DMS79 treated with DMSO at 0.1 percent for 48 hours (cell line): ENCODE results near the gene TMEM129.
"Not testable (repeated sequence)": the region's sequence is repeated elsewhere in the genome, so short reads cannot be mapped to it uniquely, and the experiment has no call there.

Source experiments
- DNase-seq: peaks from one replicate; lab custom pipeline; 2025; lab: John Stamatoyannopoulos, UW

Gene TMEM129

GRCh38 chr4:1695913-1696312 lies 25.2 kb downstream of the TMEM129 start:
- no peak for DNase-seq

DNA sequence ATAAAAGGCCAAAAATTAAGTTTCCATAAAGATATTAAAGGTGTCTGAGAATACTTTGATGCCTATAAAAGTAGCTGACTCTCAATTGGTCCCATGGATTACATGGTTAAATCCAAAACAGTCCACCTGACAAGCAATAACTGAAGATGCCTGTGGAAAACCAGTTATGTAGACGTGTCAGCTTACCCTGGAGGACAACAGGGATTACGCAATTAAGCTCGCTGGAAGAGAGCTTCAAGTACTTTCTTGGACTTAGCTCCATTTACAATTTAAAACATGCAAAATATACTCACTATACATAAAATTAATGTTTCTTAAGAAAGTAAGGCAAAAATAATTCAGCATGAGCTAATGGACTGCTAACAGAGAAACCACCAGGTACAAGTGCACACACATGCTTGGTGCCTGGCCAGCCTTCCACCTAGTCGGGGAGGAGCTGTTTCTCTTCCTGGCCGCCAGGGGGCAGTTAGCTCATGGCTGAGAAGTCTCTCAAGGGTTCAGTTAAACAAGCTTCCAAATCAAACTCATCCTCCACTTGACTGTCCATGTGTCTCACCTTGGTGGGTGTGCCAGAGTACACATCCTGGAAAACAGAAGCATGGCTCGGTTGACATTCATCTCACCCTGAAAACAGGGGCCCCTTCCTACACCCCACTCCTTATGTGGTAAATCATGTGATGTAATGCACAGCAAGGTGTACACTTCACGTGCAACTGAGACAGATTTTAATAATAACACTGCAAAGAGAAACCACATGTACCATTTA lies 27.8 kb downstream of the TMEM129 start:
- no peak for DNase-seq

DNA sequence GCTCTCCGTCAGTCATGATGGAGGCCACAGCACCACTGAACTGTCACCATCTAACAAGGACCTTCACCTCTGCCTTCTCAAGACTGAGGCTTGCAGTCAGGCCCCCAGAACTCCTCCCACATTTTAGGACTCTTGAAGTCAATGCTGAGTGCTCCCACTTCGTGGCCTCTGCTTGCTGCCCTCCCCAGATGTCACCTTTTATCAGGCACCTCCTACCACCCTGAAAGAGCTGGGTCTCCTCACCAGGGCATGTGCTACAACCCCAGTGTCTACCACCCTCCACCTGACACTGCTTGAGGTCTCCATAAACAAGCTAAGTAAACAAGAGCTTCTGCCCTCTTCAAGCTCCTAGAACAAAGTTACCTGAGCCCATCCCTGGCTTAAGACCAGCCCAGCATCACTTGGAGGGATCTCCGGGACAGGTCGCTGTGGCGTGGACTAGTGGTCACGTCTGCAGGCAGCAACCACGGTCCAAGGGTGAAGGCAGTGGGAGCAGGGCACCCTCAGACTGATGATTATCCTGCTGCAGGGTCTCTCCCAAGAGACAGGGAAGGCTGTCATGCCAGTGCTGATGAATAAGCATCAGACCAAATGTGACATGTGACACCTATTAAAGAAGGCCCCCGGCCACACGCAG lies 29.3 kb downstream of the TMEM129 start:
- DNase-seq = no peak

DNA sequence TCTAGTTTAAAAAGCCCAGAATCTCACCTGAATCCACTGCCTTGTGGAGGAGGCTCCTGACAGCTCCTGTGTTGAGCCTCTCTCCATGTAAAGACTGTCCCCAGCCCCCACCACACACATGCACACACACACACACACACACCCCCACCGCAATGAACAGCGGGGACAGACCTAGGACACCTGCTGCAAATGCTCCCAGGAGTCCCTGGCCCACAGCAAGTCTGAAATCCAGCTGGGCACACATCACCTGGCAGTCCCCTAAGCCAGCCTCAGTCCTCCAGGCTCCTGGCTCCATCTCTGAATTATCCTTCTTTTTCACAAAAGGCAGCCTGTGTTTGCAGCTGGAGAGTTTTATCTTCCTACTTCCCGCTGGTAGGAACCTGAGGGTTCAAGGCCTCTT lies 30.4 kb downstream of the TMEM129 start:
- no peak for DNase-seq

DNA sequence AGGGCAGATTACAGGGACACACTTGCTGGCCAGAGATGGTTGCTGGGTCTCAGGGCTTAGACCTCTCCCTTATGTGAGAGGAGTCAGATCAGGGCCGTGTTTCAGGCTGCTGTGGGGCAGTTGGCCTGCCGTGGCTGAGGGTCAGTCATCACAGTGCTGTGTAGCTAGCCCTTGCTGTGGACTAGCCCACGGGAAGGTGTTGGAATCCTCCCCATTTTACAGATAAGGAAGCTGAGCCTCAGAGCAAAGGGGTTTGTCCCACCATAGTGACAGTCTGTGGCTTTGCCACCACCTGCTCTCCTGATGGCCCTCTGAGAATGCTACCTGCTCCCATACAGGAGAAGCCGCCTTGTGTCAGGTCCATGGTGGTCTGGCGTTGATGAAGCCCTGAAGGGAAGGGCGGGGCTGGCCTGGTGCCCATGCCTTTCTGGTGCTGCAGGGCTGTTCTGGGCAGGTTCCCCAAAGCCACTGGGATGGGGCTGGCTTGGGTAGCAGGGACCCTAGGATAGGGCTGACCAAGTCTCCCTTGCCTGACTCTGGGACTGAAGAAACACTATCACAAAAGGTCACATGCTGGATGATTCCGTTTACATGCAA lies 34.6 kb downstream of the TMEM129 start:
- no peak for DNase-seq

DNA sequence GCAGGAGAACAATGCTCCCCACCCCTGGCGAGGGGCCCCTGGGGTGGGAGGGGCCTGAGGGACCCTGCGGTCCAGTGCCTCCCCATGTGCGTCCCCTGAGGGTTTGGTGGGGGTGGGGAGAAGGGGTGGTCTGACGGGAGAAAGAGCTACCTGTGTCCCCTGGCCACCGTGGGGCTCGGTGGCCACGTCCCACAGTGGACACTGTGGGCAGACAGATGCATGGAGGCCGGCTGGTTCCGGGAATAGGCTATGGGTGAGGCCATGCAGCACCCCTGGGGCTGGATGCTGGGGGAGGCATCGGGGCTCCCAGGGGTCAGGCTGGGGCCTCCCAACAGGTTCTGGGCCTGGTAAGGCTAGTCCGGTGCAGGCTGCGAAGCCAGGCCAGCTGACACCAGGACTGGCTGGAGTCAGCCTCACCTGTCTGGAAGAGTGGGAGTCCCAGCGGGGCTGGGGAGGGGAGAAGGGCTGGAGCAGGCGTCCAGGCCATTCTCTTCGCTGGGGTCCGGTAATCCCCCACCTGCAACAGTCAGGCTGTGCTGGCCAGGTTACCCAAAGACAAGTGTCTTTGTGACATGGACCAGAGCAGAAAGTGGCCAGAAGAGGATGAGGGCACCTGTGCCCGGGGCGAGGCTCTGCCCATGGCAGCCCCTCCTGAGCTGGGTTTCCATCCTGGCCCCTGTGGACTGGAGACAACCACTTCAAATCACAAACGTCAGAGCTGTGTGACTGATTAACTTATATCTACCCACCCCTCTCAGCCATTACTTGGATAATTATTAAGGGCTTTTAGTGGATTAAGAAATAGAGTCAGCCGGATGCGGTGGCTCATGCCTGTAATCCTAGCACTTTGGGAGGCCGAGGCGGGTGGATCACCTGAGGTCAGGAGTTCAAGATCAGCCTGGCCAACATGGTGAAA lies 35.6 kb downstream of the TMEM129 start:
- no peak for DNase-seq

- DNase-seq = no peak
Observed at GRCh38 chr4:1684506-1685234, 36.5 kb downstream of the TMEM129 start.

DNA sequence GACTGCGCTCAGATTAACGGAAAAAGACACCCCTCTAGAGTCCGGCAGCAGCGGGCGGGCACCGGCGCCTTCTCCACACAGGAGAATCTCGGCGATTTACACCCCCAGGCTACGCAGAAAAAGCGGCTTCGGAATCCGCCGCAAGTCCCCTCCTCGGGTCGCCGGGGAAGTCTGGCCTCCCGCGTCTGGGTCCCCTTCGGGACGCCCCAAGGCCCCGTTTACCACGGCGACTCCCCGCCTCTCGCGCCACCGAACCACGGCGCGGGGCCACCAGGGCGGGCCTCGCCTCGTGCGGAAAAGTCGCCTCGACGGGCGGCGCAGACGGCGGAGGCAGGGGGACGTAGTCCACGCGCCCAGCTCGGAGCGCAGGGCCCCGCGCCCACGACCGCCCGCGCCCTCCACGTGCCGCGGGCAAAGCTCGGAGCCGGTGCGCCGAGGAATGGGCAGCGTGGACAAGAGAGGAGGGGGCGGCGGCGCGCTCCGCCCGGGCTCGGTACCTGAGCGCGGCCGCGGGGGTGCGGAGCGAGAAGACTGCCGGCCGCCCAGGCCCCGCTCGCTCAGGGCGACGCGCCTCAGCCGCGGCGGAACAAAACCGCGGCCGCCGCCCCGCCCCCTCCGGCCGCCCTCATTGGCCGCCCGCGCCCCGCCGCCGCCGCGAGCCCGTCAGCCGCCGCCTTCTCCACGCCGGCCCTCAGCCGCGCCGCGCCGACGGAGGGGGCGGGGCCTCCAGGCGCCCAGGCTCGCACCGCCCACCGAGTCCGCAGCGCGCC lies 37.2 kb downstream of the TMEM129 start, which contains the start of gene FAM53A:
FAM53A (minus strand) TSS at position 578 of the 770 bp plus-strand sequence. CDS start 15,572 bp downstream, outside the sequence.
- DNase-seq = peak; percentile 28

GRCh38 chr4:1683261-1683735 lies 37.8 kb downstream of the TMEM129 start:
- DNase-seq = no peak

DNA sequence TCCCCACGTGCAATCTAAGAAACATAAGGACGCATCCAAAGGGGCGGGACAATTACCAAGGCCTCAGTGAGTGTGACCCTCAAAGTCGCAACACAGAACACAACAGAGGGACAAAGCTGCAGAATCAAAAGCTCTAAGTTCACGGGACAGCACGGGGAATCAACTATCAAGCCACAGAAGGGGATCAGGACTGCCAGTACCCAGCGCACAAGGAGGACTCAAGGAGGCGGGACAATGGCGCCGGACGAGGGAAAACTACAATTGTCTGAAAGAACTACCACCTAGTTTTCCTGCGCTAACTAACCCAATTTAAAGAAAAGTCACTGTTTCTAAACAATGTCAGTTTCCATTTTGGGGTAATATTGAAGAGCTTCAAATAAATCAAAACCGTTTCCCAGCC lies 38.3 kb downstream of the TMEM129 start:
- no peak for DNase-seq

DNA sequence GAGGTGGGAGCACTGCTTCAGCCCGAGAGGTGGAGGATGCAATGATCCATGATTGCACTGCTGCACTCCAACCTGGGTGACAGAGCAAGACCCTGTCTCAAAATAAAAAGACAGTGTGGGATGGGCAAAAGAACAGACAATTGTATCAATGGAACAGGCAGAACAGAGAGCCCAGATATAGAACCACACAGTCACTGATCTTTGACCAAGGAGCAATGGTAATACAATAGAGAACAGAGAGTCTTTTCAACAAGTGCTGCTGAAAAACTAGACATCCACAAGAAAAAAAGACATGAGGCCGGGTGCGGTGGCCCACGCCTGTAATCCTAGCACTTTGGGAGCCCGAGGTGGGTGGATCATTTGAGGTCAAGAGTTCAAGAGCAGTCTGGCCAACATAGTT lies 42.9 kb downstream of the TMEM129 start:
- DNase-seq = no peak

DNA sequence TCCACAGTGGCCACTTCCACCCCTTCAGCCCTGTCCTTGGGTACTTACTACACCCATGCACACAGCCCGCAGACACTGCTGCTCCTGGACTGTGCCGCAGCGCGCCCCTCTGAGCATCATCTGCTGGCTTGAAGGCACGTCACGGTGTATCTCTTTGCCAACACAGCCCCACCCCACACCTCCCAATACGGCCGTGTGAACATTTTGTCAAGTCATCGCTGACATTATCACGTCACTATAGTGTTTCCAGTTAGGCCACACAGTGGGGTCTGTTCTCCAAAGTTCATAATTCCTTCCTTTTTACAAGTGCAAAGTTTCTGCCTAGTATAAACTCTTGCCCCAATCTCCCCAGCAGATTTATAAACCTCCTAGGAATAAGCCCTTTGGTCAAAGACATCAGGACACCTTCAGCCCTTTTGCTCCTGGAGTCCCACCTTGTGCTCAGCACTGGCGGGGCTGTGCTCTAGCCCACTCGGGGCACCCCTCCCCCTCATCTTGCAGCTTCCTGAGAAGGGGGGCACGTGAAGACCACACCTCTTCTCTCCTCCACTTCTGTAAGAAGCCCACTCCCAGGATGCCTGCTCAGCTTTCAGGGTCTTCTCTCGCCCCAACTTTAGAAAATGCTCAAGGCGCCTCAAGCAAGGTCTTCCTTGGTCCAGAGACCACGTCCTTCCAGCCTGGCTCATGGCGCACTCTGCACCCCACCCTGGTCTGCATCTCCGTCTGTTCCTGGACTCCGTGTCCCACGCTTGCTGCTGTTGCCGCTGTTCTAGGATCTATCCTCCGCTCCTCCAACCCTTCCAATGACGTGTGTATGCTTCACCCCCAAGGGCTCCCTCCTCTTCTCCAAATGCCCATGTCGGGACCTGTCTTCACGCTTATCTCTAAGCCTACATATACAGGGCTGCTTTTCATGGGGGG lies 44.3 kb downstream of the TMEM129 start:
- no peak for DNase-seq

- no peak for DNase-seq
Observed at GRCh38 chr4:1675802-1676137, 45.4 kb downstream of the TMEM129 start.

GRCh38 chr4:1675136-1675801 lies 45.9 kb downstream of the TMEM129 start:
- DNase-seq = no peak

- DNase-seq = no peak
Observed at GRCh38 chr4:1674682-1675081, 46.4 kb downstream of the TMEM129 start.

- no peak for DNase-seq
Observed at GRCh38 chr4:1673671-1674070, 47.5 kb downstream of the TMEM129 start.

GRCh38 chr4:1671011-1671410 lies 50.1 kb downstream of the TMEM129 start:
- not testable (repeated sequence) for DNase-seq

DNA sequence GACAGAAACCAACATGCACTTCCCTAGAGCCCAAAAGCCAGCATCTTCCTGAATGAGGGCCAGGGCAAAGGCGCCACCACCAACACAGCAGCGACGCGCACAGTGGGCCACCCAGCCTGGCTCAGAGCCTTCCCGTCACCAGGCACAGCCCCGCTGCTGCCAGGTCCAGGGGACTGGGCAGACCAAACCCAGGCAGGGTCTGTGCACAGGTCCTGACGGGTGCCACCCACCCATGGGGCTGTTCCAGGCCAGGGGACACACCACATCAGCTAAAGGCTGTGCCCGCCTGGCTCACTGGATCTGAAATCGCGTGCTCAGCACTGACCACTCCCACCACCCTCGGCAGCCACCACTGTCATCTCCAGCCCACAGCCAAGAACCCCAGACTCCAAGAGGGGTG lies 50.8 kb downstream of the TMEM129 start:
- DNase-seq = no peak

DNA sequence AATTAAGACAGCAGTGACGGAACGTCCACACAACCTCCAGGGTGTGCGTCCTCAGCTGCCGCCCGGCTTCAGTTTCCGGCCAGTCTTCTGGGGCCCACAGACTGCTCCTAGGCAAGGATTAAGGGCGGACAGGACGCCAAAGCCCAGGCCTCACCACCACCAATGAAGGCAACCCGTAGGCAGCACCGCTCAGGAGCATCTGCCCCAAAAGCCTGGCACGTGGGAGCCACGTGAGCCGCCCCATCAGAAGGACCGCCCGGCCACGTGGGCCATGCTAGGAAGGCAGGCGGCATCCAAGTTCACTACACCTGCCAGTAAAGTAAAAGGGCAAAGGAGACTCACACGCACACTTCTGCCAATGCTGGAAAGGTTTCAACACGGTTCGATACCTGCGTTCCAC lies 51.3 kb downstream of the TMEM129 start:
- DNase-seq = no peak
